ENCODE data around the gene GPR82. TPM values are rescaled to one million over a fixed set of nuclear protein-coding genes. Genes with fewer than 3 reads are reported as not detected.

GPR82 gene
- total and polyA plus RNA-seq, 2 of the 8 experiments (the other 6 are each of a cell fraction or from before 2014, with no cell fraction given): not detected

- H3K4ac ChIP-seq (replicated peaks; ENCODE audit: insufficient read length, low read depth, low read length): no peak overlapping the region
- no peak overlapping the region for H3K27ac ChIP-seq (ENCODE audit: low read depth, low read length)
- FAIRE-seq: no peak
- no peaks in the 10 kb centered on the region for H3K79me1 ChIP-seq (ENCODE audit: low read depth, low read length)
- no peaks in the 10 kb centered on the region for H3K23me2 ChIP-seq (ENCODE audit: low read depth, low read length)
- no peak overlapping the region for H2BK5ac ChIP-seq (ENCODE audit: low read depth, low read length)
- no peak overlapping the region for H3K23ac ChIP-seq (ENCODE audit: insufficient read length)
- H3K18ac ChIP-seq (ENCODE audit: extremely low read depth, low read length): no peak overlapping the region
- DNase-seq (ENCODE audit: low read depth in 1 of 2, low spot score in 2 of 2): no peak
- no peak overlapping the region for H2BK12ac ChIP-seq (ENCODE audit: low read depth, low read length)
- H3K9me3 ChIP-seq (ENCODE audit: insufficient read depth in 2 of 2, low read depth in 1 of 2, low read length in 1 of 2): no peaks in the 10 kb centered on the region
- no peak overlapping the region for H2BK120ac ChIP-seq (replicated peaks; ENCODE audit: low read depth, low read length)
- H2BK15ac ChIP-seq (ENCODE audit: low read length): no peak overlapping the region
- H3K4me2 ChIP-seq (ENCODE audit: insufficient read depth in 1 of 2, low read depth in 2 of 2, low read length in 2 of 2): no peak overlapping the region
- no peak overlapping the region for H4K8ac ChIP-seq (ENCODE audit: extremely low read depth, insufficient read depth, low read length)
- H4K20me1 ChIP-seq (replicated peaks in 1 of 2; ENCODE audit: control insufficient read depth in 1 of 2, insufficient read depth in 2 of 2, low read length in 2 of 2): no peaks in the 10 kb centered on the region
- no peaks in the 10 kb centered on the region for H3K27me3 ChIP-seq (replicated peaks in 1 of 4; ENCODE audit: control insufficient read depth in 3 of 4, extremely low read depth in 1 of 4, insufficient read depth in 3 of 4, low read length in 3 of 4)
- peaks cover 0 to 13% (median 0%) of the 10 kb centered on the region in 4 experiments; a peak in 4 of 7 replicates for H3K4me1 ChIP-seq (replicated peaks in 1 of 4; ENCODE audit: control insufficient read depth in 3 of 4, insufficient read depth in 4 of 4, low read length in 3 of 4)
- POLR2A ChIA-PET (ENCODE audit: partially characterized antibody): no interaction called here
- H3K14ac ChIP-seq (ENCODE audit: insufficient read length): no peak overlapping the region
- H4K91ac ChIP-seq (replicated peaks; ENCODE audit: insufficient read length, low read length): no peak overlapping the region
- no peak overlapping the region for H2BK20ac ChIP-seq (ENCODE audit: low read length)
- H3K9ac ChIP-seq (replicated peaks in 1 of 4; ENCODE audit: extremely low read depth in 1 of 4, low read depth in 3 of 4, low read length in 3 of 4): no peak overlapping the region
- CTCF ChIA-PET (ENCODE audit: partially characterized antibody): no interaction called here
- 59% methylated on average over 3 of the region's 3 CpGs; no CpG with 5 or more reads in 1 of the 2 experiments for WGBS, 2 experiments (ENCODE audit: extremely low coverage in 1 of 2, insufficient coverage in 1 of 2, insufficient read length in 1 of 2, insufficient replicate concordance in 2 of 2, low coverage in 1 of 2, low lambda C conversion rate in 2 of 2, missing lambda C conversion rate in 1 of 2)
- no peaks in the 10 kb centered on the region for H3K79me2 ChIP-seq (ENCODE audit: control insufficient read depth in 1 of 2, insufficient read depth in 2 of 2, low read length in 2 of 2)
- no peak overlapping the region for H2AFZ ChIP-seq (ENCODE audit: low read length)
- H2AK5ac ChIP-seq (ENCODE audit: low read depth, low read length): no peak overlapping the region
- no peak overlapping the region for H3K4me3 ChIP-seq (ENCODE audit: extremely low read depth in 1 of 4, insufficient read depth in 2 of 4, low read depth in 3 of 4, low read length in 4 of 4)
- no peaks in the 10 kb centered on the region for H3K36me3 ChIP-seq (ENCODE audit: control insufficient read depth in 2 of 4, insufficient read depth in 4 of 4, low read length in 3 of 4)
- no peak overlapping the region for H3K56ac ChIP-seq (replicated peaks; ENCODE audit: insufficient read length, low read depth, low read length)
- no peak overlapping the region for H4K5ac ChIP-seq (ENCODE audit: insufficient read length, low read depth, low read length)
- TF ChIP-seq SIRT6 (IDR thresholded peaks at IDR 0.05; ENCODE audit: low read length) (no peak), SP4 (IDR thresholded peaks at IDR 0.05; ENCODE audit: low read length) (no peak), TEAD4 (IDR thresholded peaks at IDR 0.05; ENCODE audit: low read depth, low read length) (no peak), RAD21 (IDR thresholded peaks at IDR 0.05 in 1 of 2, conservative IDR thresholded peaks at IDR 0.05 in 1 of 2; ENCODE audit: low read depth in 2 of 2, low read length in 2 of 2) (no peak), E2F6 (IDR thresholded peaks at IDR 0.05) (no peak), HDAC2 (IDR thresholded peaks at IDR 0.05; ENCODE audit: borderline replicate concordance in 1 of 2, low read depth in 2 of 2, low read length in 2 of 2) (no peak), USF2 (IDR thresholded peaks at IDR 0.05; ENCODE audit: low read length) (no peak), SP1 (IDR thresholded peaks at IDR 0.05; ENCODE audit: low read depth, low read length) (no peak), ASH2L (IDR thresholded peaks at IDR 0.05; ENCODE audit: low read length) (no peak), GTF2F1 (IDR thresholded peaks at IDR 0.05; ENCODE audit: borderline replicate concordance, low read depth, low read length) (no peak), TBP (IDR thresholded peaks at IDR 0.05; ENCODE audit: low read depth, low read length) (no peak), KDM5A (IDR thresholded peaks at IDR 0.05; ENCODE audit: low read length) (no peak)
Measured at GRCh38 chrX:41708486-41708885, 15.5 kb upstream of the GPR82 start.

All from H1 (cell line).